ENCODE results near the gene ZNF500.

Gene ZNF500

DNA sequence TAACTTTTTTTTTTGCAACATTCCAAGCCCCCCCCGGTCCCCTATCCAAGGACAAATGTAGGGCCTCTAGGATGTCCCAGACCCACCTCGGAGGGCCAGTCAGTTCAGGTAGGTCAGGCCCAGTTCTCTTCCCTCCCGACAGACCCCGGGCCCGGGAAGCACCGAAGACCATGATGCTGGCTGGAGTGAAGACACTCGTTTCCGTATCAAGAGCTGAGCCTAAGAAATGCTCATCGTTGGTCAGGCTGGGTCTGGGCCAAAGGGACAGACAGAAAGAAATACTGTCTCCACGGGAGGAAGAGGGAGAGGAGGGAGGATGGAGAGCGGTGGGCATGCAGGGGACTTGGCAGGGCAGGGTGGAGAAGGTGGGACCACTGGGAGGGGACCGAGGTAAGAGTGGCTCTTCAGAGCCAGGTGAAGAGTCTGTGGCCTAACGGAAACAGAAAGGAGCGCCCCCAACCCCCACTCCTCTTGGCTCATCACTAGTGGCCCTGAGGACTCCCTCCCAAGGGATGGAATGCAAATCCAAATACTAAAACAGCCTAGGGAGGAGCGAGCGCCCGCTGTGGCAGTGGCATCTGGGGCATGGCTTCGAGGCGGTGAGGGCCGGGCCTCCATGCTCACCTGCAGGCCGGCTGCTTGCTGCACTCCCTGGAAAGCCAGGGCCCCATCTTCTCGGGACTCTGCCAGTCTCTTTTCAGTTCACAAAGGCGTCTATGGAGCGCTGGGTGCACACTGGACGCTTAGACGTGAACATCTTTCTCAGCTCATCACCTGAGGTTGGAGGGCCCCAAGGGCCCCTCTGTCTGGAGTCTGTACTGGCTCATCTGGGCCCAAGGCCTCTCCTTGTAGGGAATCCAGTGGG, 37.2 kb upstream of the ZNF500 start:
- 91% methylated on average over 25 of the region's 26 CpGs for WGBS
- no peak overlapping the region for H2BK120ac ChIP-seq (ENCODE audit: low read depth, low read length)

DNA sequence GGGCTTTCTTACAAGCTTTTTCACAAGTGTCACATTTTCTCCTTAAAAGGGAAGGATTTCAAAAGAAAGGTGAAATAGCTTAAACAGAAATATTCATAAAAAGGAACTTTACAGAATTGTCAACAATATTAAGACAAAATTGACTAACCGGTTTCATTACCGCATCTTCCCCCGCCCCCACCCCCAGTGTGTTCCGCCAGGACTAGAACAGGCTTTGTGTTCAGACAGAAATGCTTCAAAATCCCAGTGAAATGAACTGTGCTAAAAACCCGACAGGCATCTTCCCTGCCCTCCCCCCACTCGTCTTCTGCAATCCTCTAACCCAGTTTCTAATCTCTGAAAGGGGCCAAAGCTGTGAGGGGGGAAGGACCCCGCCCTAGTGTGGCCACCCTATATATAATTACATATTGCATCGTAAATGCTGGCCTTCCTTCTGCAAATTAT, 36.5 kb upstream of the ZNF500 start:
- H3K4me2 ChIP-seq (ENCODE audit: low read length, poor library complexity, severe bottlenecking): no peak overlapping the region
- no peak for DNase-seq
- no peak overlapping the region for H2AFZ ChIP-seq (ENCODE audit: low read depth, low read length)
- H3K4me3 ChIP-seq (ENCODE audit: insufficient read depth in 1 of 2, low read depth in 1 of 2, low read length in 2 of 2): peak overlapping the region in 1 of 2 experiments; percentile 84
- WGBS: 71% methylated on average over 8 of the region's 8 CpGs
- H3K23ac ChIP-seq (ENCODE audit: low read length in 2 of 2): no peak overlapping the region
- no peak overlapping the region for H3K14ac ChIP-seq (ENCODE audit: low read length in 2 of 2)
- H3K4ac ChIP-seq (ENCODE audit: low read depth in 1 of 2, low read length in 2 of 2): no peak overlapping the region
- H2AK5ac ChIP-seq (ENCODE audit: low read length, severe bottlenecking): no peak overlapping the region
- no peak overlapping the region for H3K18ac ChIP-seq (ENCODE audit: low read depth in 1 of 2, low read length in 2 of 2)
- no peaks in the 10 kb centered on the region for H3K9me3 ChIP-seq (ENCODE audit: control insufficient read depth, low read length)
- H3K27ac ChIP-seq (ENCODE audit: low read length, poor library complexity, severe bottlenecking): no peak overlapping the region
- H3K27me3 ChIP-seq (ENCODE audit: control insufficient read depth in 1 of 2, insufficient read depth in 1 of 2, low read length in 2 of 2): no peaks in the 10 kb centered on the region
- no peak overlapping the region for H2BK15ac ChIP-seq (ENCODE audit: low read depth, poor library complexity, severe bottlenecking)
- peaks cover 16% of the 10 kb centered on the region for H3K79me1 ChIP-seq (replicated peaks; ENCODE audit: low read length, poor library complexity, severe bottlenecking)
- peak overlapping the region; percentile 89 for H3K9ac ChIP-seq (ENCODE audit: low read length)
- peaks cover 52 to 65% of the 10 kb centered on the region in 2 experiments for H3K36me3 ChIP-seq (ENCODE audit: control insufficient read depth in 1 of 2, insufficient read depth in 2 of 2, low read depth in 1 of 2, low read length in 2 of 2)
- H3K4me1 ChIP-seq (ENCODE audit: control insufficient read depth, insufficient read depth, low read depth, low read length): peaks cover 10% of the 10 kb centered on the region
- H4K8ac ChIP-seq (ENCODE audit: low read length): no peak overlapping the region
- no peak overlapping the region for H2BK5ac ChIP-seq (ENCODE audit: low read depth, low read length, poor library complexity, severe bottlenecking)
- no peak overlapping the region for H2BK12ac ChIP-seq (ENCODE audit: low read length in 2 of 2)
- H2BK120ac ChIP-seq (ENCODE audit: low read depth, low read length): no peak overlapping the region
- no peak overlapping the region for H4K91ac ChIP-seq (ENCODE audit: low read length)

More for the DNA sequence above, 37.2 kb upstream of the ZNF500 start:
- peak overlapping the region; percentile 22 for H2AK5ac ChIP-seq (ENCODE audit: low read length, severe bottlenecking)
- H3K4me2 ChIP-seq (ENCODE audit: low read length, poor library complexity, severe bottlenecking): no peak overlapping the region
- H4K8ac ChIP-seq (ENCODE audit: low read length): no peak overlapping the region
- no peak overlapping the region for H4K91ac ChIP-seq (ENCODE audit: low read length)
- no peaks in the 10 kb centered on the region for H3K9me3 ChIP-seq (ENCODE audit: control insufficient read depth, low read length)
- no peak overlapping the region for H3K9ac ChIP-seq (ENCODE audit: low read length)
- H2BK5ac ChIP-seq (ENCODE audit: low read depth, low read length, poor library complexity, severe bottlenecking): no peak overlapping the region
- no peak overlapping the region for H3K23ac ChIP-seq (ENCODE audit: low read length in 2 of 2)
- H3K27ac ChIP-seq (ENCODE audit: low read length, poor library complexity, severe bottlenecking): no peak overlapping the region
- H3K14ac ChIP-seq (ENCODE audit: low read length in 2 of 2): no peak overlapping the region
- no peak overlapping the region for H3K4me3 ChIP-seq (ENCODE audit: insufficient read depth in 1 of 2, low read depth in 1 of 2, low read length in 2 of 2)
- H2AFZ ChIP-seq (ENCODE audit: low read depth, low read length): no peak overlapping the region
- H3K4me1 ChIP-seq (ENCODE audit: control insufficient read depth, insufficient read depth, low read depth, low read length): peaks cover 10% of the 10 kb centered on the region
- H3K36me3 ChIP-seq (ENCODE audit: control insufficient read depth in 1 of 2, insufficient read depth in 2 of 2, low read depth in 1 of 2, low read length in 2 of 2): peaks cover 53 to 59% of the 10 kb centered on the region in 2 experiments
- H3K18ac ChIP-seq (ENCODE audit: low read depth in 1 of 2, low read length in 2 of 2): no peak overlapping the region
- no peak overlapping the region for H3K4ac ChIP-seq (ENCODE audit: low read depth in 1 of 2, low read length in 2 of 2)
- peaks cover 16% of the 10 kb centered on the region for H3K79me1 ChIP-seq (replicated peaks; ENCODE audit: low read length, poor library complexity, severe bottlenecking)
- no peak overlapping the region for H2BK12ac ChIP-seq (ENCODE audit: low read length in 2 of 2)
- H3K27me3 ChIP-seq (ENCODE audit: control insufficient read depth in 1 of 2, insufficient read depth in 1 of 2, low read length in 2 of 2): no peaks in the 10 kb centered on the region
- DNase-seq: no peak
- H2BK15ac ChIP-seq (ENCODE audit: low read depth, poor library complexity, severe bottlenecking): no peak overlapping the region

DNA sequence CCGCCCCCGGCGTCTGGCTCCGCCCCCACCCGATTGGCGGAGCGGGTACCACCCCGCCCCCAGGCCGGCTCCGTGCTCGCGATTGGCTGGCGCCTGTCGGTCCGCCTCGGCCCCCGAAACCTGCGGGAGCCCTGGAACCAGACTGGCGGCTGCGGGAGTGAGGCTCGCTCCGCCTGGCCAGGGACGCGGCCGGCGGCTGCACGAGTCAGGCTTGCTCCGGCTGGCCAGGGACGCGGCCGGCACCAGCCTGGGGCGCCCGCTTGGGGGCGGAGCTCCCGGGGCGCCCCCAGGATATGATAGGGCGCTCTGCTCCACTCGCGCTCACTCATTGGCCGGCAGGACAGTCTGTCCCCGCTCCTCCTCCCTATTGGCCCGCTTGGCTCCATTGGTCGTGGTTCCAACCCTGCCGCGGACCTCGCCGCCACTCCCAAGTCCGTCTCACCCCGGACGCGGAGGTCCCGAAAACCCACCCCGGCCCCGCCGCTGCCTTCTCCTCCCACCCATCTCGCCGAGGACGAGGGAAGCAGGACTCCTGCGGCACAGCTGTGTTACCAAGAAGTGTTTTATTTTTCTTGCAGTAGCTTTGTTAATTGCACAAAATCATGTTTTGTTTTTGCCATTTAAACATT, 35.8 kb upstream of the ZNF500 start:
- peak overlapping the region; percentile 84 to 90 for H3K4me3 ChIP-seq (ENCODE audit: insufficient read depth in 1 of 2, low read depth in 1 of 2, low read length in 2 of 2)
- H2BK12ac ChIP-seq (ENCODE audit: low read length in 2 of 2): peak overlapping the region in 1 of 2 experiments; percentile 10
- peak overlapping the region; percentile 80 to 88 for H3K18ac ChIP-seq (ENCODE audit: low read depth in 1 of 2, low read length in 2 of 2)
- peak overlapping the region; percentile 99 for H2AFZ ChIP-seq (ENCODE audit: low read depth, low read length)
- peaks cover 16% of the 10 kb centered on the region for H3K79me1 ChIP-seq (replicated peaks; ENCODE audit: low read length, poor library complexity, severe bottlenecking)
- 0% methylated on average over 54 of the region's 59 CpGs for WGBS
- H2AK5ac ChIP-seq (ENCODE audit: low read length, severe bottlenecking): no peak overlapping the region
- peak overlapping the region; percentile 79 for H2BK5ac ChIP-seq (ENCODE audit: low read depth, low read length, poor library complexity, severe bottlenecking)
- no peak overlapping the region for H3K23ac ChIP-seq (ENCODE audit: low read length in 2 of 2)
- H3K27me3 ChIP-seq (ENCODE audit: control insufficient read depth in 1 of 2, insufficient read depth in 1 of 2, low read length in 2 of 2): no peaks in the 10 kb centered on the region
- no peaks in the 10 kb centered on the region for H3K9me3 ChIP-seq (ENCODE audit: control insufficient read depth, low read length)
- H3K4ac ChIP-seq (ENCODE audit: low read depth in 1 of 2, low read length in 2 of 2): peak overlapping the region in 1 of 2 experiments; percentile 80
- H4K8ac ChIP-seq (ENCODE audit: low read length): peak overlapping the region; percentile 28
- no peak overlapping the region for H4K91ac ChIP-seq (ENCODE audit: low read length)
- peaks cover 10% of the 10 kb centered on the region for H3K4me1 ChIP-seq (ENCODE audit: control insufficient read depth, insufficient read depth, low read depth, low read length)
- peak overlapping the region; percentile 89 for H3K9ac ChIP-seq (ENCODE audit: low read length)
- peak overlapping the region; percentile 64 for H3K27ac ChIP-seq (ENCODE audit: low read length, poor library complexity, severe bottlenecking)
- peak; percentile 94 for DNase-seq
- H2BK15ac ChIP-seq (ENCODE audit: low read depth, poor library complexity, severe bottlenecking): peak overlapping the region; percentile 99
- peaks cover 49 to 65% of the 10 kb centered on the region in 2 experiments for H3K36me3 ChIP-seq (ENCODE audit: control insufficient read depth in 1 of 2, insufficient read depth in 2 of 2, low read depth in 1 of 2, low read length in 2 of 2)
- H3K14ac ChIP-seq (ENCODE audit: low read length in 2 of 2): peak overlapping the region in 1 of 2 experiments; percentile 74
- H3K4me2 ChIP-seq (ENCODE audit: low read length, poor library complexity, severe bottlenecking): peak overlapping the region; percentile 63
- no peak overlapping the region for H2BK120ac ChIP-seq (ENCODE audit: low read depth, low read length)
